ENCODE data around the gene NANOS3.

DNA sequence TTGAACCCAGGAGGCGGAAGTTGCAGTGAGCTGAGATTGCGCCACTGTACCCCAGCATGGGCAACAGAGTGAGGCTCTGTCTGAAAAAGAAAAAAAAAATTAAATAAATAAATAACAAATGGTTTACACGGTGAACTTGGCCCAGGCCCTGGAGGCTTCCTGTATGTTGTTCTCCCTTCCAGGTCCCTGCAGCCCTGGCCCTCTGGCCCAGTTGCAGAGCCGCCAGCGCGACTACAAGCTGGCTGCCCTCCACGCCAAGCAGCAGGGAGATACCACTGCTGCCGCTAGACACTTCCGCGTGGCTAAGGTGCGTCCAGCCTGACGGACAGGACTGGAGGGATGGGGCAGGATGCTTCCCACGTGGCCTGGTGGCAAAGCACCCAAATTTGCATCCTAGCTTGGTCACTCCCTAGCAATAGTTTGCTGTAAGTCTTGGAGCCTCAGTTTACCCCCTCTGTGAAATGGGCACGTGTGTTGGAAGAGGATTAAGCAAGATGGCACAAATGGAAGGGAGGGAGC is 41.0 kb downstream of the NANOS3 start:
- TF ChIP-seq, protein P1, sequence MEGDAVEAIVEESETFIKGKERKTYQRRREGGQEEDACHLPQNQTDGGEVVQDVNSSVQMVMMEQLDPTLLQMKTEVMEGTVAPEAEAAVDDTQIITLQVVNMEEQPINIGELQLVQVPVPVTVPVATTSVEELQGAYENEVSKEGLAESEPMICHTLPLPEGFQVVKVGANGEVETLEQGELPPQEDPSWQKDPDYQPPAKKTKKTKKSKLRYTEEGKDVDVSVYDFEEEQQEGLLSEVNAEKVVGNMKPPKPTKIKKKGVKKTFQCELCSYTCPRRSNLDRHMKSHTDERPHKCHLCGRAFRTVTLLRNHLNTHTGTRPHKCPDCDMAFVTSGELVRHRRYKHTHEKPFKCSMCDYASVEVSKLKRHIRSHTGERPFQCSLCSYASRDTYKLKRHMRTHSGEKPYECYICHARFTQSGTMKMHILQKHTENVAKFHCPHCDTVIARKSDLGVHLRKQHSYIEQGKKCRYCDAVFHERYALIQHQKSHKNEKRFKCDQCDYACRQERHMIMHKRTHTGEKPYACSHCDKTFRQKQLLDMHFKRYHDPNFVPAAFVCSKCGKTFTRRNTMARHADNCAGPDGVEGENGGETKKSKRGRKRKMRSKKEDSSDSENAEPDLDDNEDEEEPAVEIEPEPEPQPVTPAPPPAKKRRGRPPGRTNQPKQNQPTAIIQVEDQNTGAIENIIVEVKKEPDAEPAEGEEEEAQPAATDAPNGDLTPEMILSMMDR (IDR thresholded peaks at IDR 0.05 in 2 of 3, conservative IDR thresholded peaks at IDR 0.05 in 1 of 3; ENCODE audit: borderline replicate concordance in 1 of 3, insufficient read depth in 1 of 3, low read depth in 2 of 3, low read length in 2 of 3), result no peak
- TF ChIP-seq EZH2 (IDR thresholded peaks at IDR 0.05) (no peak), RAD21 (IDR thresholded peaks at IDR 0.05; ENCODE audit: low read depth) (no peak), CEBPB (IDR thresholded peaks at IDR 0.05; ENCODE audit: low read depth) (no peak), TCF7L2 (IDR thresholded peaks at IDR 0.05; ENCODE audit: borderline replicate concordance, extremely low read depth, insufficient read depth, insufficient read length) (no peak), ZNF274 (IDR thresholded peaks at IDR 0.05; ENCODE audit: low read depth, low read length) (no peak), SP1 (IDR thresholded peaks at IDR 0.05; ENCODE audit: low read depth) (no peak), SIN3A (IDR thresholded peaks at IDR 0.05; ENCODE audit: low read depth) (no peak), POLR2A (IDR thresholded peaks at IDR 0.05; ENCODE audit: borderline replicate concordance, extremely low read depth, insufficient read depth, insufficient read length) (no peak), POLR2AphosphoS5 (IDR thresholded peaks at IDR 0.05; ENCODE audit: low read depth, low read length) (no peak)
- TF ChIP-seq, protein P2, sequence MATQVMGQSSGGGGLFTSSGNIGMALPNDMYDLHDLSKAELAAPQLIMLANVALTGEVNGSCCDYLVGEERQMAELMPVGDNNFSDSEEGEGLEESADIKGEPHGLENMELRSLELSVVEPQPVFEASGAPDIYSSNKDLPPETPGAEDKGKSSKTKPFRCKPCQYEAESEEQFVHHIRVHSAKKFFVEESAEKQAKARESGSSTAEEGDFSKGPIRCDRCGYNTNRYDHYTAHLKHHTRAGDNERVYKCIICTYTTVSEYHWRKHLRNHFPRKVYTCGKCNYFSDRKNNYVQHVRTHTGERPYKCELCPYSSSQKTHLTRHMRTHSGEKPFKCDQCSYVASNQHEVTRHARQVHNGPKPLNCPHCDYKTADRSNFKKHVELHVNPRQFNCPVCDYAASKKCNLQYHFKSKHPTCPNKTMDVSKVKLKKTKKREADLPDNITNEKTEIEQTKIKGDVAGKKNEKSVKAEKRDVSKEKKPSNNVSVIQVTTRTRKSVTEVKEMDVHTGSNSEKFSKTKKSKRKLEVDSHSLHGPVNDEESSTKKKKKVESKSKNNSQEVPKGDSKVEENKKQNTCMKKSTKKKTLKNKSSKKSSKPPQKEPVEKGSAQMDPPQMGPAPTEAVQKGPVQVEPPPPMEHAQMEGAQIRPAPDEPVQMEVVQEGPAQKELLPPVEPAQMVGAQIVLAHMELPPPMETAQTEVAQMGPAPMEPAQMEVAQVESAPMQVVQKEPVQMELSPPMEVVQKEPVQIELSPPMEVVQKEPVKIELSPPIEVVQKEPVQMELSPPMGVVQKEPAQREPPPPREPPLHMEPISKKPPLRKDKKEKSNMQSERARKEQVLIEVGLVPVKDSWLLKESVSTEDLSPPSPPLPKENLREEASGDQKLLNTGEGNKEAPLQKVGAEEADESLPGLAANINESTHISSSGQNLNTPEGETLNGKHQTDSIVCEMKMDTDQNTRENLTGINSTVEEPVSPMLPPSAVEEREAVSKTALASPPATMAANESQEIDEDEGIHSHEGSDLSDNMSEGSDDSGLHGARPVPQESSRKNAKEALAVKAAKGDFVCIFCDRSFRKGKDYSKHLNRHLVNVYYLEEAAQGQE (IDR thresholded peaks at IDR 0.05; ENCODE audit: low read depth), result no peak
- TF ChIP-seq, protein P3, sequence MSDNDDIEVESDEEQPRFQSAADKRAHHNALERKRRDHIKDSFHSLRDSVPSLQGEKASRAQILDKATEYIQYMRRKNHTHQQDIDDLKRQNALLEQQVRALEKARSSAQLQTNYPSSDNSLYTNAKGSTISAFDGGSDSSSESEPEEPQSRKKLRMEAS (IDR thresholded peaks at IDR 0.05), result no peak
- TF ChIP-seq, protein P4, sequence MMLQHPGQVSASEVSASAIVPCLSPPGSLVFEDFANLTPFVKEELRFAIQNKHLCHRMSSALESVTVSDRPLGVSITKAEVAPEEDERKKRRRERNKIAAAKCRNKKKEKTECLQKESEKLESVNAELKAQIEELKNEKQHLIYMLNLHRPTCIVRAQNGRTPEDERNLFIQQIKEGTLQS (IDR thresholded peaks at IDR 0.05), result no peak
